Chondrocyte (in vitro differentiated cells): ENCODE measurements around the gene SIN3B. TPM values are rescaled to one million over a fixed set of nuclear protein-coding genes. Genes with fewer than 3 reads are reported as not detected.

Experiments used
- DNase-seq: peaks from one replicate; pipeline ENCODE4 v3.0.0; 2021; ENCODE audit warnings: mixed read lengths, low spot score
- H3K27ac Mint-ChIP-seq: one replicate; pipeline ENCODE4 v1.8.0; 2021; ENCODE audit warnings: mild to moderate bottlenecking, moderate library complexity, mixed read lengths; ENCODE audit not compliant: unreplicated experiment
- H3K27me3 Mint-ChIP-seq: 2 replicates; pipeline ENCODE4 v1.8.0; 2021; ENCODE audit warnings: low read depth, mixed read lengths
- H3K36me3 Mint-ChIP-seq: 2 replicates; pipeline ENCODE4 v1.8.0; 2021; ENCODE audit warnings: low read depth, mixed read lengths
- H3K4me1 Mint-ChIP-seq: 2 replicates; pipeline ENCODE4 v1.8.0; 2021; ENCODE audit warnings: low read depth, mild to moderate bottlenecking, mixed read lengths
- H3K4me3 Mint-ChIP-seq: one replicate; pipeline ENCODE4 v1.8.0; 2021; ENCODE audit warnings: mild to moderate bottlenecking, moderate library complexity, mixed read lengths; ENCODE audit not compliant: unreplicated experiment
- H3K9me3 Mint-ChIP-seq: 2 replicates; pipeline ENCODE4 v1.8.0; 2021; ENCODE audit warnings: low read depth, mixed read lengths
- CTCF ChIP-seq: fragments of 200-600 bp; sonication (generic); IDR thresholded peaks from 2 replicates; pipeline ENCODE4 v1.5.0; 2021; ENCODE audit warnings: antibody characterized with exemption, mild to moderate bottlenecking, moderate library complexity
- total RNA-seq: library from RNA; stranded (reverse); gene quantifications from 3 replicates; pipeline ENCODE4 v1.2.1, GENCODE V29; 2021

The SIN3B gene
- total RNA-seq, 1 donor from 2014 or later: 59.7 TPM

- no peaks in the 10 kb centered on the region for H3K4me1 Mint-ChIP-seq
- TF ChIP-seq CTCF: no peak
- H3K4me3 Mint-ChIP-seq: no peak overlapping the region
- H3K27me3 Mint-ChIP-seq: peaks cover 9% of the 10 kb centered on the region
- peaks cover 2% of the 10 kb centered on the region for H3K36me3 Mint-ChIP-seq
- DNase-seq: no peak
- no peak overlapping the region for H3K27ac Mint-ChIP-seq
- peaks cover 6% of the 10 kb centered on the region for H3K9me3 Mint-ChIP-seq
Observed at GRCh38 chr19:16919496-16919895, 90.3 kb downstream of the SIN3B start.

GRCh38 chr19:16920816-16921529 lies 91.8 kb downstream of the SIN3B start:
- H3K27me3 Mint-ChIP-seq: peaks cover 5% of the 10 kb centered on the region
- TF ChIP-seq CTCF: no peak
- H3K9me3 Mint-ChIP-seq: peaks cover 12% of the 10 kb centered on the region
- H3K4me1 Mint-ChIP-seq: no peaks in the 10 kb centered on the region
- DNase-seq: no peak
- H3K4me3 Mint-ChIP-seq: no peak overlapping the region
- H3K36me3 Mint-ChIP-seq: peaks cover 2% of the 10 kb centered on the region
- H3K27ac Mint-ChIP-seq: no peak overlapping the region

- Mint-ChIP-seq H3K9me3 (peaks cover 18% of the 10 kb centered on the region), H3K36me3 (peaks cover 5% of the 10 kb centered on the region), H3K27ac (no peak overlapping the region), H3K27me3 (peaks cover 2% of the 10 kb centered on the region), H3K4me3 (no peak overlapping the region), H3K4me1 (no peaks in the 10 kb centered on the region)
- TF ChIP-seq CTCF: no peak
- no peak for DNase-seq
Observed at GRCh38 chr19:16921766-16922591, 92.8 kb downstream of the SIN3B start.

GRCh38 chr19:16922592-16922934 lies 93.4 kb downstream of the SIN3B start:
- H3K27me3 Mint-ChIP-seq: peaks cover 2% of the 10 kb centered on the region
- no peak overlapping the region for H3K27ac Mint-ChIP-seq
- no peak overlapping the region for H3K4me3 Mint-ChIP-seq
- TF ChIP-seq CTCF: no peak
- H3K36me3 Mint-ChIP-seq: peaks cover 5% of the 10 kb centered on the region
- DNase-seq: no peak
- H3K4me1 Mint-ChIP-seq: no peaks in the 10 kb centered on the region
- H3K9me3 Mint-ChIP-seq: peaks cover 18% of the 10 kb centered on the region

- Mint-ChIP-seq H3K9me3 (peaks cover 18% of the 10 kb centered on the region), H3K27ac (no peak overlapping the region), H3K4me1 (no peaks in the 10 kb centered on the region), H3K27me3 (peaks cover 2% of the 10 kb centered on the region), H3K4me3 (no peak overlapping the region), H3K36me3 (peaks cover 5% of the 10 kb centered on the region)
- no peak for DNase-seq
- TF ChIP-seq CTCF: no peak
Observed at GRCh38 chr19:16922949-16923348, 93.8 kb downstream of the SIN3B start.
